Loucy (cell line): ENCODE data around the gene CTNNBL1.

Experiments used
- EZH2phosphoT487 ChIP-seq: fragments of 200-600 bp; IDR thresholded peaks from 2 replicates; pipeline ENCODE4 v1.6.1; 2018; ENCODE audit warnings: antibody characterized with exemption, mild to moderate bottlenecking, moderate library complexity, borderline replicate concordance
- TF ChIP-seq, protein P1 (sequence below): fragments of 200-600 bp; sonication (generic); conservative IDR thresholded peaks from 2 replicates; pipeline ENCODE4 v1.5.1; 2014; ENCODE audit warnings: mild to moderate bottlenecking, antibody characterized with exemption, low read length

GRCh38 chr20:37920270-37920669 lies 226.4 kb downstream of the CTNNBL1 start:
- TF ChIP-seq, protein P1, sequence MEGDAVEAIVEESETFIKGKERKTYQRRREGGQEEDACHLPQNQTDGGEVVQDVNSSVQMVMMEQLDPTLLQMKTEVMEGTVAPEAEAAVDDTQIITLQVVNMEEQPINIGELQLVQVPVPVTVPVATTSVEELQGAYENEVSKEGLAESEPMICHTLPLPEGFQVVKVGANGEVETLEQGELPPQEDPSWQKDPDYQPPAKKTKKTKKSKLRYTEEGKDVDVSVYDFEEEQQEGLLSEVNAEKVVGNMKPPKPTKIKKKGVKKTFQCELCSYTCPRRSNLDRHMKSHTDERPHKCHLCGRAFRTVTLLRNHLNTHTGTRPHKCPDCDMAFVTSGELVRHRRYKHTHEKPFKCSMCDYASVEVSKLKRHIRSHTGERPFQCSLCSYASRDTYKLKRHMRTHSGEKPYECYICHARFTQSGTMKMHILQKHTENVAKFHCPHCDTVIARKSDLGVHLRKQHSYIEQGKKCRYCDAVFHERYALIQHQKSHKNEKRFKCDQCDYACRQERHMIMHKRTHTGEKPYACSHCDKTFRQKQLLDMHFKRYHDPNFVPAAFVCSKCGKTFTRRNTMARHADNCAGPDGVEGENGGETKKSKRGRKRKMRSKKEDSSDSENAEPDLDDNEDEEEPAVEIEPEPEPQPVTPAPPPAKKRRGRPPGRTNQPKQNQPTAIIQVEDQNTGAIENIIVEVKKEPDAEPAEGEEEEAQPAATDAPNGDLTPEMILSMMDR: no peak
- TF ChIP-seq EZH2phosphoT487: no peak
